DOHH2 (cell line): ENCODE data around the gene FMNL2.

Experiments used
- EZH2phosphoT487 ChIP-seq: fragments of 200-600 bp; sonication (generic); IDR thresholded peaks from 2 replicates; pipeline ENCODE4 v1.6.1; 2017; ENCODE audit warnings: borderline replicate concordance, mild to moderate bottlenecking, antibody characterized with exemption, low read length, moderate library complexity, mixed read lengths
- TF ChIP-seq, protein P1 (sequence below): fragments of 200-600 bp; sonication (generic); IDR thresholded peaks from one replicate; pipeline ENCODE4 v1.5.1; 2014; ENCODE audit warnings: antibody characterized with exemption, mild to moderate bottlenecking, low read depth, low read length; ENCODE audit not compliant: poor library complexity, severe bottlenecking

DNA sequence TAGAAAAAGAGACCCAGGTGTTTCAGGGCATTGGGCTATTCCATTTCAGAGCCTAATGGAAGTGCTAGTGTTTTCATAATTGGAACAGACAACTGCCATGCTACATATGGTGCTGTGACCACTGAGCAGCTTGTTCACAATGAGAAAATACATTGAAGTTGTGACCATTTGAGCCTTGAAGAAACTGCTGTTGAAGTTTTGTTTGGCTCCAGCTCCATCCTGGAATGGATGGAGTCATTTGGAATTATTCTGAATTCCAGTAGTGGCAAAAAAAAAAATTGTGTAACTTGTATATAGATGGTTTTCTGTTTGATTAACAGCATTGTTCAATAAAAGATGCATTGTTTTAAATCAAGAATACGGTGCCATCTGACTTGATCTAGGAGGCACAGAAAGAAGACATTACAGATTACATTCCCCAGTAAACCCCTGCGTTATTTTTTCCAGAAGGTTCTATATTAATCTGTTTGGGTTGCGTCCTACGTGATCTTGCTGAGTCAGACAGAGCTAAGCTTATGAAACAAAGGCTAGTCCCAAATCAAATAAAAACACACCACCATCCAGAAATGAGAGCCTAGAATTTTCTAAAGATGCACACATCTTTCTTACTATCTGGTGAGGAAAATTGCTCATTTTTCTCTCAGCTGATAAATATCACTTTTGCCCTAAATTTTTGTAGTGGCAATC is 19.2 kb downstream of the FMNL2 start:
- TF ChIP-seq, protein P1, sequence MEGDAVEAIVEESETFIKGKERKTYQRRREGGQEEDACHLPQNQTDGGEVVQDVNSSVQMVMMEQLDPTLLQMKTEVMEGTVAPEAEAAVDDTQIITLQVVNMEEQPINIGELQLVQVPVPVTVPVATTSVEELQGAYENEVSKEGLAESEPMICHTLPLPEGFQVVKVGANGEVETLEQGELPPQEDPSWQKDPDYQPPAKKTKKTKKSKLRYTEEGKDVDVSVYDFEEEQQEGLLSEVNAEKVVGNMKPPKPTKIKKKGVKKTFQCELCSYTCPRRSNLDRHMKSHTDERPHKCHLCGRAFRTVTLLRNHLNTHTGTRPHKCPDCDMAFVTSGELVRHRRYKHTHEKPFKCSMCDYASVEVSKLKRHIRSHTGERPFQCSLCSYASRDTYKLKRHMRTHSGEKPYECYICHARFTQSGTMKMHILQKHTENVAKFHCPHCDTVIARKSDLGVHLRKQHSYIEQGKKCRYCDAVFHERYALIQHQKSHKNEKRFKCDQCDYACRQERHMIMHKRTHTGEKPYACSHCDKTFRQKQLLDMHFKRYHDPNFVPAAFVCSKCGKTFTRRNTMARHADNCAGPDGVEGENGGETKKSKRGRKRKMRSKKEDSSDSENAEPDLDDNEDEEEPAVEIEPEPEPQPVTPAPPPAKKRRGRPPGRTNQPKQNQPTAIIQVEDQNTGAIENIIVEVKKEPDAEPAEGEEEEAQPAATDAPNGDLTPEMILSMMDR = no peak
- TF ChIP-seq EZH2phosphoT487 = no peak
